Sigmoid colon (tissue), 4 donors: ENCODE data around the gene NEK11.

ENCODE experiments used
- CTCF ChIP-seq, 4 experiments: fragments of 450-650 bp in 3 of 4; fragments of 200-600 bp in 1 of 4; IDR thresholded peaks; one replicate each; pipeline ENCODE4 v1.5.1; 2016 to 2019; ENCODE audit warnings: antibody characterized with exemption in 4 of 4, mild to moderate bottlenecking in 3 of 4, moderate library complexity in 2 of 4
- EP300 ChIP-seq, 4 donors: sonication (generic); formaldehyde crosslinking; IDR thresholded peaks; one replicate each; pipeline ENCODE4 v1.6.1; 2017; ENCODE audit warnings: antibody characterized with exemption in 4 of 4
- POLR2A ChIP-seq, 2 donors: fragments of 450-650 bp; IDR thresholded peaks; one replicate each; pipeline ENCODE4 v1.6.1; 2016; ENCODE audit warnings: antibody characterized with exemption in 2 of 2, mild to moderate bottlenecking in 2 of 2, moderate library complexity in 2 of 2
- POLR2AphosphoS5 ChIP-seq, 4 donors: sonication (generic); formaldehyde crosslinking; IDR thresholded peaks; one replicate each; pipeline ENCODE4 v1.6.1; 2017; ENCODE audit warnings: antibody characterized with exemption in 4 of 4

- TF ChIP-seq CTCF (IDR thresholded peaks at IDR 0.05) (no peak), POLR2A (IDR thresholded peaks at IDR 0.05) (no peak), POLR2AphosphoS5 (IDR thresholded peaks at IDR 0.05) (no peak), EP300 (IDR thresholded peaks at IDR 0.05) (no peak)
These were observed 369.5 kb downstream of the NEK11 start for GRCh38 chr3:131396170-131396569.
